Activated naive CD8-positive, alpha-beta T cell treated with anti-CD3 and anti-CD28 coated beads for 36 hours (primary cell): Measurements from ENCODE around the gene DEDD2. TPM values are rescaled to one million over a fixed set of nuclear protein-coding genes. Genes with fewer than 3 reads are reported as not detected.

Source experiments
- DNase-seq: peaks from one replicate; pipeline ENCODE4 v3.0.0; 2021
- H3K27ac Mint-ChIP-seq: one replicate; pipeline ENCODE4 v1.8.0; 2022; ENCODE audit warnings: mild to moderate bottlenecking, moderate library complexity, mixed read lengths
- H3K27me3 Mint-ChIP-seq: one replicate; pipeline ENCODE4 v1.8.0; 2022; ENCODE audit warnings: mild to moderate bottlenecking, mixed read lengths
- H3K36me3 Mint-ChIP-seq: one replicate; pipeline ENCODE4 v1.8.0; 2021; ENCODE audit warnings: mild to moderate bottlenecking, mixed read lengths
- H3K4me1 Mint-ChIP-seq: one replicate; pipeline ENCODE4 v1.8.0; 2021; ENCODE audit warnings: mixed read lengths
- H3K4me3 Mint-ChIP-seq: one replicate; pipeline ENCODE4 v1.8.0; 2022; ENCODE audit warnings: mild to moderate bottlenecking, moderate library complexity, mixed read lengths
- H3K9me3 Mint-ChIP-seq: one replicate; pipeline ENCODE4 v1.8.0; 2022; ENCODE audit warnings: mixed read lengths
- total RNA-seq, 2 experiments: library from RNA; stranded (reverse); gene quantifications; one replicate each; pipeline ENCODE4 v1.2.3, GENCODE V29; 2021

Gene DEDD2
- total RNA-seq, 2 experiments from 2014 or later: 16.2 to 17.6 TPM

GRCh38 chr19:42176990-42177685, 40.3 kb downstream of the DEDD2 start:
- no peaks in the 10 kb centered on the region for H3K36me3 Mint-ChIP-seq

GRCh38 chr19:42176649-42176989, 40.9 kb downstream of the DEDD2 start:
- Mint-ChIP-seq H3K27ac (no peak overlapping the region), H3K4me3 (peak overlapping the region; percentile 83), H3K27me3 (peaks cover 27% of the 10 kb centered on the region), H3K36me3 (no peaks in the 10 kb centered on the region), H3K4me1 (peaks cover 9% of the 10 kb centered on the region), H3K9me3 (no peaks in the 10 kb centered on the region)
- DNase-seq: no peak

More at GRCh38 chr19:42176990-42177685, 40.3 kb downstream of the DEDD2 start:
- DNase-seq: peak; percentile 85
- Mint-ChIP-seq H3K27ac (no peak overlapping the region), H3K4me1 (peaks cover 9% of the 10 kb centered on the region), H3K4me3 (no peak overlapping the region), H3K27me3 (peaks cover 27% of the 10 kb centered on the region), H3K9me3 (no peaks in the 10 kb centered on the region)

- peak overlapping the region; percentile 83 for H3K4me3 Mint-ChIP-seq
- DNase-seq: no peak
- no peaks in the 10 kb centered on the region for H3K9me3 Mint-ChIP-seq
Observed at GRCh38 chr19:42175952-42176648, 41.4 kb downstream of the DEDD2 start.

GRCh38 chr19:42174958-42175734, 42.3 kb downstream of the DEDD2 start:
- peaks cover 27% of the 10 kb centered on the region for H3K27me3 Mint-ChIP-seq
- H3K36me3 Mint-ChIP-seq: no peaks in the 10 kb centered on the region
- H3K27ac Mint-ChIP-seq: no peak overlapping the region
- H3K4me1 Mint-ChIP-seq: peaks cover 9% of the 10 kb centered on the region
- peak overlapping the region; percentile 83 for H3K4me3 Mint-ChIP-seq
- H3K9me3 Mint-ChIP-seq: no peaks in the 10 kb centered on the region
- no peak for DNase-seq

More at GRCh38 chr19:42175952-42176648, 41.4 kb downstream of the DEDD2 start:
- Mint-ChIP-seq H3K27ac (no peak overlapping the region), H3K4me1 (peaks cover 9% of the 10 kb centered on the region), H3K36me3 (no peaks in the 10 kb centered on the region), H3K27me3 (peaks cover 27% of the 10 kb centered on the region)

- H3K4me3 Mint-ChIP-seq: no peak overlapping the region
- no peak for DNase-seq
- no peaks in the 10 kb centered on the region for H3K9me3 Mint-ChIP-seq
- no peak overlapping the region for H3K27ac Mint-ChIP-seq
- peaks cover 24% of the 10 kb centered on the region for H3K27me3 Mint-ChIP-seq
- peaks cover 9% of the 10 kb centered on the region for H3K4me1 Mint-ChIP-seq
- H3K36me3 Mint-ChIP-seq: no peaks in the 10 kb centered on the region
Observed at GRCh38 chr19:42174188-42174587, 43.3 kb downstream of the DEDD2 start.

- H3K4me3 Mint-ChIP-seq: no peak overlapping the region
- H3K4me1 Mint-ChIP-seq: peaks cover 9% of the 10 kb centered on the region
- H3K27me3 Mint-ChIP-seq: peaks cover 24% of the 10 kb centered on the region
- DNase-seq: no peak
- no peaks in the 10 kb centered on the region for H3K9me3 Mint-ChIP-seq
- H3K36me3 Mint-ChIP-seq: no peaks in the 10 kb centered on the region
- H3K27ac Mint-ChIP-seq: no peak overlapping the region
Observed at GRCh38 chr19:42173695-42174094, 43.8 kb downstream of the DEDD2 start.

- DNase-seq: no peak
- Mint-ChIP-seq H3K4me3 (no peak overlapping the region), H3K9me3 (no peaks in the 10 kb centered on the region), H3K27ac (no peak overlapping the region), H3K27me3 (peaks cover 24% of the 10 kb centered on the region), H3K36me3 (no peaks in the 10 kb centered on the region), H3K4me1 (peaks cover 9% of the 10 kb centered on the region)
Observed at GRCh38 chr19:42172261-42172660, 45.2 kb downstream of the DEDD2 start.

GRCh38 chr19:42170715-42171114, 46.8 kb downstream of the DEDD2 start:
- no peak overlapping the region for H3K27ac Mint-ChIP-seq
- H3K27me3 Mint-ChIP-seq: peaks cover 16% of the 10 kb centered on the region
- no peak for DNase-seq
- no peaks in the 10 kb centered on the region for H3K9me3 Mint-ChIP-seq
- no peak overlapping the region for H3K4me3 Mint-ChIP-seq
- H3K4me1 Mint-ChIP-seq: peaks cover 2% of the 10 kb centered on the region
- H3K36me3 Mint-ChIP-seq: no peaks in the 10 kb centered on the region

- no peak overlapping the region for H3K4me3 Mint-ChIP-seq
- H3K27ac Mint-ChIP-seq: no peak overlapping the region
- no peaks in the 10 kb centered on the region for H3K9me3 Mint-ChIP-seq
- DNase-seq: no peak
- H3K36me3 Mint-ChIP-seq: no peaks in the 10 kb centered on the region
- no peaks in the 10 kb centered on the region for H3K4me1 Mint-ChIP-seq
- peaks cover 7% of the 10 kb centered on the region for H3K27me3 Mint-ChIP-seq
Observed at GRCh38 chr19:42169486-42170413, 47.7 kb downstream of the DEDD2 start.

- no peak overlapping the region for H3K4me3 Mint-ChIP-seq
- no peak overlapping the region for H3K27ac Mint-ChIP-seq
- H3K36me3 Mint-ChIP-seq: no peaks in the 10 kb centered on the region
- no peaks in the 10 kb centered on the region for H3K27me3 Mint-ChIP-seq
- no peak for DNase-seq
- H3K4me1 Mint-ChIP-seq: no peaks in the 10 kb centered on the region
- no peaks in the 10 kb centered on the region for H3K9me3 Mint-ChIP-seq
Observed at GRCh38 chr19:42168206-42168605, 49.3 kb downstream of the DEDD2 start.

GRCh38 chr19:42166316-42166715, 51.2 kb downstream of the DEDD2 start:
- Mint-ChIP-seq H3K27me3 (no peaks in the 10 kb centered on the region), H3K27ac (no peak overlapping the region), H3K36me3 (no peaks in the 10 kb centered on the region), H3K4me3 (no peak overlapping the region), H3K4me1 (no peaks in the 10 kb centered on the region), H3K9me3 (no peaks in the 10 kb centered on the region)
- DNase-seq: no peak

- Mint-ChIP-seq H3K4me1 (no peaks in the 10 kb centered on the region), H3K27me3 (no peaks in the 10 kb centered on the region), H3K9me3 (no peaks in the 10 kb centered on the region), H3K27ac (no peak overlapping the region), H3K4me3 (no peak overlapping the region), H3K36me3 (no peaks in the 10 kb centered on the region)
- DNase-seq: no peak
Observed at GRCh38 chr19:42165146-42165545, 52.3 kb downstream of the DEDD2 start.

- Mint-ChIP-seq H3K4me1 (no peaks in the 10 kb centered on the region), H3K27ac (no peak overlapping the region), H3K27me3 (no peaks in the 10 kb centered on the region), H3K36me3 (no peaks in the 10 kb centered on the region), H3K4me3 (no peak overlapping the region), H3K9me3 (no peaks in the 10 kb centered on the region)
- no peak for DNase-seq
Observed at GRCh38 chr19:42161616-42162263, 55.7 kb downstream of the DEDD2 start.

- Mint-ChIP-seq H3K27ac (no peak overlapping the region), H3K36me3 (no peaks in the 10 kb centered on the region), H3K4me3 (no peak overlapping the region), H3K9me3 (no peaks in the 10 kb centered on the region), H3K4me1 (peaks cover 4% of the 10 kb centered on the region), H3K27me3 (peaks cover 3% of the 10 kb centered on the region)
- DNase-seq: no peak
Observed at GRCh38 chr19:42159942-42160341, 57.5 kb downstream of the DEDD2 start.
